GM21723 (cell line): ENCODE data around the gene TENM4.
"Not testable (repeated sequence)": the region's sequence is repeated elsewhere in the genome, so short reads cannot be mapped to it uniquely, and the experiment has no call there.

Experiments
- ATAC-seq: cut with Tn5 transposase; IDR thresholded peaks from one replicate; pipeline ENCODE4 v1.9.1; 2021; ENCODE audit warnings: mild to moderate bottlenecking, moderate library complexity; ENCODE audit not compliant: unreplicated experiment

Gene TENM4

GRCh38 chr11:78833237-78833636, 607.6 kb downstream of the TENM4 start:
- ATAC-seq, result no peak

- no peak for ATAC-seq
Observed at GRCh38 chr11:78832226-78832947, 608.4 kb downstream of the TENM4 start.

GRCh38 chr11:78831571-78831970, 609.3 kb downstream of the TENM4 start:
- ATAC-seq, result no peak

- no peak for ATAC-seq
Observed at GRCh38 chr11:78830277-78830819, 610.5 kb downstream of the TENM4 start.

- no peak for ATAC-seq
Observed at GRCh38 chr11:78829146-78829545, 611.7 kb downstream of the TENM4 start.

GRCh38 chr11:78828676-78829075, 612.2 kb downstream of the TENM4 start:
- ATAC-seq, result no peak

DNA sequence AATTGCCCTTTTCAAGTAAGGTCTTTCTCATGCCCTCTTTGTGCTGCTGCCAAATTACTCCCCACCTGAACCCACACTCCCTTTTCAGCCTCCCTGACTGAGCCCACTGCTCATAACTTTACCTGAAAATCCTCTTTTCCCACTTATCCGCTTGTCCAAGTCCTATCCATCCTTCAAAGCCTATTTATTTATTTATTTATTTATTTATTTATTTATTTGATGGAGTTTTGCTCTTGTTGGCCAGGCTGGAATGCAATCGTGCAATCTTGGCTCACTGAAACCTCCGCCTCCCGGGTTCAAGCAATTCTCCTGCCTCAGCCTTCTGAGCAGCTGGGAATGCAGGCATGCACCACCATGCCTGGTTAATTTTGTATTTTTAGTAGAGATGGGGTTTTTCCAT, 613.5 kb downstream of the TENM4 start:
- ATAC-seq, result not testable (repeated sequence)

GRCh38 chr11:78825591-78826020, 615.2 kb downstream of the TENM4 start:
- no peak for ATAC-seq

DNA sequence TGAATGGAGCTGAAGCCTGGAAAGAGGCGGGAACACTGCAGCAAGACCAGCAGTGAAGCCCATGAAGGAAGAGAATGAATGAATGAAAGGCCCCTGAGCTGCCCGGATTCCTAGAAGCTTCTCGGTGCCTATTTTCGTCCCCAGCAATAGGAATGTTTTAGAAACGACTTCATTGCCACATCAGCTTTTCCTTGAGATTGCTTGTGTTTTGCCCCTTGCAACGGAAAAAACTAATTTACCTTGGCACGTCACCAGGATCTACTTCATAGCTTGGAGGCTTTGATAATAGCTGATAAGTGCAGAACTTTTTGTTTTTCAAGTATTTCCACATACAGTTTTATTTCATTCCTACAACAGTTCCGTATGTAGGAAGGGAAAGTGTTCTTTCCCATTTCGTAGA, 617.2 kb downstream of the TENM4 start:
- ATAC-seq, result no peak

DNA sequence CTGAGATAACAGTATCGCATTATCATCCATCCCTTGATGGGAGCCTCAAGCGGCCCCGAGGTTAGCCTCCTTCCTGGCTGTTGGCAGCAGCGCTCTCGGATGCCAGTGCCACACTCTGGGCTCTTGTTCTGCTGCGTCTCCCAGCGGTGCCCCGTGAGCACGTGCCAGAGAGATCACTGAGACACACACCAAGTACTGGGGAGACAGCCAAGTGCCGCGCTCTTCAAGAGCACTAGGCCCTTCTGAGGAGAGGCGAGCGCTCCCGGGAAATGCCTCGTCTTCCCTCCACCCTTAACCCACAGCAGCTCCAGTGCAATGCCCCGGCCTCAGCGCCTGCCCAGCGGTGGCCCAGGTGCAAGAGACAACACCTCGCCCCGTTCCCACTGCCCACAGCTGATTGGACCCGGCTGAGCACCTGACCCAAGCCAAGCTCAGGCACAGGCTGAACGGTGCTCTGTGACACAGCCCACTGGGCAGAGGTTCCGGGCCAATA, 617.9 kb downstream of the TENM4 start:
- no peak for ATAC-seq

- ATAC-seq, result no peak
Observed at GRCh38 chr11:78821371-78822306, 619.2 kb downstream of the TENM4 start.

DNA sequence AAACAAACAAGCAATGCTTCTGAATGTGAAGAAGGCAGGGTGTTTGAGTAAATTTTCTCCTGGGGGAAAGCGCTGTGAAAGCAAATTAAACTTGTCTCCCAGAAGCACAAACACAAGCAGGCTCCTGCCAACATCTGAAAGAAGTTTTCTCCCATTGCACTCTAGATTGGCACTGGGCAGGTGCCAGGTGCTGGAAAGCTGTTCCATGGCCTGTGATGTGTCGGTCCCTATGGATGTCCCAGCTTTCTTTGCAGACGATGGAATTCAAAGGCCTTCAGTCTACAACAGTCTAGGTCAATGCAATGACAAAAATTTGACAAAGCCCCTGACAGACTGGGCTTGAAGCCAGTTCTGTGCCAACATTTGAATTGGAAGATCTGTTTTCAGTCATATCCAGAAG, 620.1 kb downstream of the TENM4 start:
- ATAC-seq, result no peak

DNA sequence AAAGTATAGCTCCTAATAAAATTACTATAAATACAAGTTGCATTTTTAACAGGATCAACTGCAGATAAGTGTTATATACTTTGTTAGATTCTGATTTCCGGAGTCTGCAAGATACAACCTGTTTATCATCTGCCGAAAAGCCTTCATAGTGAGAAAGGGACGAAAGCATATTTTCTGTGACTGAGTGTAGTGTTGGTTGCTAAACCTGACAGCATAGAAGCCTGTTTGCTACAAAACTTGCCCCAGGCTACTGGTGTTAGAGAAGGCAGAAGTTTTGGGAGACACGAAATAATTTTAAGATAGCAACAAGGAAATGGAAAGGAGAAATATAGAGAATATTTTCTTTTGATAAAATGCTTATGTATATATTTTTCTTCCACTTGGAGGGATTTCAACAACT, 622.6 kb downstream of the TENM4 start:
- no peak for ATAC-seq

DNA sequence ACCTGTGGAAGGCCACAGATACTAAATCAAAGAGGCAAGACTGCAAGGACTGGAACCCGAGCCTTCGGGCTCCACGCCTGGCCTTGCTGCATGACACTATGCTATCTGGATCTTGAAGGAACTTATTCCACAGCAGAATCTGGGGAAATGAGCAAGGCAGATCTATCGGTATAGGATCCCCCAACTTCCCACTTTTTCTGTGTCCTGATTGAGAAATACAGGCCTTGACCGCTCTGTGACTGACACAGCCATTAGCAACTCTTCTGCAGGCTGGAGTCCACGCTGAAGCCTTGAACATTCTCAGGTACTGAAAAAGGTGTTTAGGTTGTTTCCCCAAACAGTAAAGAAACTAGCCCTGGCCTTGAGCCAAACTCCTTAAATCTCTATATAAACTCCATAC, 625.0 kb downstream of the TENM4 start:
- ATAC-seq, result no peak

GRCh38 chr11:78812513-78813293, 628.1 kb downstream of the TENM4 start:
- ATAC-seq, result no peak

DNA sequence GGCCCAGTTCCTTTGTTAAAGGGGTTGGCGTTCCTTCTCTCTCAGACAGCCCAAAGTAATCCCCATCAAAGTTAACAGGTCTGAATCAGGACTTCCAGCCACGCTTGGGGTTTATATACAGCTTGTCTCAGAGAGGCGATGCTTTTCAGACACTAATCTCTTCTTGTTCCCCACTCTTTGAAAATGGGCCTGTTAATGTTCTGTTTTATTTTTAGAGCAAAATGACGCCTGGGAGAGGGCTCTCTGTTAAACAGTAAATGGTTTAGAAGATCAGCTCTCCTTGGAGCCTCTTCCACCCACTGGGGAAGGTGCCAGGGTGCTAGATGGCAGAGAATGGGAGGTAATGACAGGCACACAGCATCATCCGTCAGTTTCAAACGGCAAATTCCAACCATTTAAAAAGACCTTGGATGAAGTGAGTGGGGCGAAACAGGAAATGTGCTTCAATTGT, 630.2 kb downstream of the TENM4 start:
- ATAC-seq, result no peak

DNA sequence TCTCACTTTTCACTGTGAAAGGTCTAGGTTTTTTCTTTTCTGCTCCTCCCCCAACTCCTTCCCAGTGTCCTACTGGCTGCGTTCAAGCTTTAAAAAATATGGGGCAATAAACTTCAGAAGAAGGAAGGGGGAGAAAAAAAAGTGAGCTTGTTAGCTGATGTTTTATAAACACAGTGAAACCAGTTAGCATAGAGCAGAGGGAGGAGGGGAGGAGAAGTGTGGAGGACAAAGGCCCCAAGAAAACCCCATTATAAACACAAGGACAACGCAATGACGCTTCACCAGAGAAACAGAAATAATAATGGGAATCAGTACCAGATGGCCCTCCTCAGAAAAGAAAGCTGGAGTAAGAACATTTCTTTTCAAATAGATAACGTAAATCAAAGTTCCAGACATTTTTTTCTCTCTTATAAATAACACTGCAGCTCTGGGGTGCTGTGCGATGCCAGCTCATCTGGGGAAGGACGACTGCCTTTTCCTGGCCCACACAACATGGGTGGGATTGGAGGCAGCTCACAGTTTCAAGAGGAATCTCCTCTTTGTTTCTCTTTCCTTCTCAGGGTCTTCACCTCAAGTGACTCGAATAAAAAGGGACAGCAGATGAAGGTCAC, 630.8 kb downstream of the TENM4 start:
- no peak for ATAC-seq

- ATAC-seq, result no peak
Observed at GRCh38 chr11:78808923-78809322, 631.9 kb downstream of the TENM4 start.

DNA sequence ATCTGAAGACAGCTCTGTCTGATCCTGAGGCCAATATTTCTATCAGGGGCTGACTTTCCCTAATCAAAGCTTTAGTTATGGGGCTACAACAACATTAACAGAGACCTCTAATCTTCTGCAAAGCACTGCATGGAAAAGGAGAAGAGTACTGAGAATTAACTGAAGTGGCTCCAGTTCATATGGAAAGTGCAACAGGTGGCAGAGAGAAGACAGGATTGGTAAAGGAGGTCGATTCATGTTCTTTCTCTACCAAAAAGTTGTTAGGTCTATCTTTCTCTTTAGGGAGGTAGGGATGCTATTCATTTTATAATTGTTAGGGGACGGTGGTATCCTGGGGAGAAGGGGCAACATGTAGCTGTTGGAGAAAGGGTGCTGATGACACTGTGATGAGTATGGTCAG, 633.5 kb downstream of the TENM4 start:
- ATAC-seq, result no peak
